Dedifferentiated amniotic fluid mesenchymal stem cell (primary cell): ENCODE results near the gene TPR.
"Not testable (repeated sequence)": the region's sequence is repeated elsewhere in the genome, so short reads cannot be mapped to it uniquely, and the experiment has no call there.

Experiments used
- DNase-seq: peaks from one replicate; pipeline ENCODE4 v3.0.0-alpha.2; 2016; ENCODE audit errors: extremely low spot score

Gene TPR

DNA sequence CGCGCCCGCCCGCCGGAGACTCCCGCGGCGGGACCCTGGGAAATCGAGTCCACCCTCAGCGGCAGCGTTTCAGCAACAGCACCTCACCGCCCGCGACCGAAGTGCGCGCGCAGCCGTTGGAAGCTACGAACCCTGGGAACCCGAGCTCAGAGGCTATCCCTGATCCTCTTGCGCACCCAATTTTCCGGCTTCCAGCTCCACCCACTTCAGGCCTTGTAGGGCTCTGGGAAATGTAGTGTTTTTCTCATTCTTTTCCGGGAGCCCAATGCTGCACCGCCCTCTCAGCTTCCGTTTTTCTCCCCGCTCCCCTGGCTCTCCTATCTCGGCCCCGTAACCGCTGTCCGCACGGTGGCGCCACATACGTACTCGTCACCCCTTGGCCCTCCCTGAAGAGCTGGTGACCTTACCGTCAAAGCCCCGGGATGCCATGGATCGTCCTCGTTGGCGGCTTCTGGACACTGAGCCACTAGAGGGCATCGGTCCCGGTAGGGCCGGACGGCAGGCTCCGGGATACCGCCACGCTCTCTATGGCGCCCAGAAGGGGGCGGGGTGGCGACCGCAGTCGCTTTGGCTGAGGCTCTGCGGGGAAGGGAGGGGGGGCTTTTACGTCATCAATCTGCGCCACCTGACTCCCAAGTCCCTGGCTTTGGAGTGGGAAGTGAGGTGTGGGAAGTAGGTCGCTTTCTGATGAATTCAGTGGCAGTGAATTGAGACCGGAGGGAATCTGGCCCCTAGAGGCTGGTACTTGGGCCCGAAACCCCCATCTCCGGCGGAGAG is at the start of gene TPR, which contains the start of gene ODR4:
TPR (minus strand) TSS at position 102 of the 777 bp plus-strand sequence. CDS start 225 bp downstream, outside the sequence.
ODR4 (plus strand) TSS at position 687 of the 777 bp plus-strand sequence. CDS start 3,948 bp downstream, outside the sequence.
- peak; percentile 99 for DNase-seq

DNA sequence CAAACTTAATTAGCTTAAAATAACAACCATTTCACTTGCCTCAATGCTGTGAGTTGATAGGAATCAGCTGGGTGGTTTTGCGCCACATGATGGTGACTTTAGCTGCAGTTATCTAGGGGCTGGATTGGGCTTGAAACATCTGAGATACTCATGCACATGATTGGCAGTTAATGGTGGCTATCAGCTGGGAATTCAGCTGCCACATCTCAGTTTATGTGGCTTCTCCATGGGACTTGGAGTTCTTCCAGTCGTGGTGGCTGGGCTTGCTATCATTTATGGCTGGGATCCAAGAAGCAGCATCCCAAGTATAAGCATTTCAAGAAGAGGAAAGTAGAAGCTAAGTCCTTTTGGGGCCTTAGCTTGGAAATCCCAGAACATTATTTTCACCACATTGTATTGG is 49.5 kb upstream of the TPR start:
- DNase-seq: no peak

DNA sequence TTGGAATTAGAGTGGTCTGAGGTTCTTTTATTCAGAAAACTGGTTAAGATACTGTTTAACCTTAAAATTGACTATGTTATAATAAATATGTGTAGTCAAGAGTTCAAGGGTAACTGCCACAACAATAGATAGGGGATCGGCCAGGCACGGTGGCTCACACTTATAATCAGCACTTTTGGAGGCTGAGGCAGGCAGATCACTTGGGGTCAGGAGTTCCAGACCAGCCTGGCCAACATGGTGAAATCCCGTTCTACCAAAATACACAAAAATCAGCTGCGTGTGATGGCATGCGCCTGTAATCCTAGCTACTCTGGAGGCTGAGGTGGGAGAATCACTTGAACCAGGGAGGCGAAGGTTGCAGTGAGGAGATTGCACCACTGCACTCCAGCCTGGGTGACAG is 46.4 kb upstream of the TPR start:
- no peak for DNase-seq

DNA sequence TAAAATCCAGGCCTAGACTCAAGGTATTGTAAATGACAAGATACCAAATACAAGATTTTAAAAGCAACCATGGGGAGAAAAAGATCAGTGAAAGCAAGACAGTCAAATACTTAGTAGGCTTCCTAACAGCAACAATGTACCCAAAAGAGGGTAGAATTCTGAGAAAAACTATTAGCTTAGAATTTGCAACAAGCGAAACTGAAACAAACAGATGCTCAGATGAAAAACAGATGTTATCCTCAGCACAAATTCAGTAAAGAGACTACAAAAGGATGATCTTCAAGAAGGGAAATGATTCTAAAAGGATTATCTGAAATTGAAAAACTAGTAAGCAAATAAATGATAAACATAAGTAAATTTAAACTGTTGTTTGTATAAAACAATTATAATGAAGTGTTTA is 45.9 kb upstream of the TPR start:
- DNase-seq: peak; percentile 25

DNA sequence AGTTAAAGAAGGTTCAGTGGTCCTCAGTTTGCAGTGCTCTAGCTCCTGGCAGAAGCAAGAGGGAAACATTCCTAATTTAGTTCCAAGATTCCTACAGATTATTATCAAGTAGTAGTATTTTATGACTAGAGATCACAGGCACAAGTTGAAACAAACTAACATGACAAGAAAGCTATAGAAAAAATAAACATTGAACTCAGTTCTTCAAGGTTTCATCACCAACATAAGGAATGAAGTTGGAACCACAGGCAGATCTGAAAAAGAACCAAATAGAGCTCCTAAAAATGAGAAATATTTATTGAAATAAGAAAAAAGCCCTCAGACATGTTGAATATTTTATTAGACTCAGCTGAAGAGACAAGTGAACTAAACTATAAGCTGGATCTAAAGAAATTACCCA is 45.3 kb upstream of the TPR start:
- no peak for DNase-seq

DNA sequence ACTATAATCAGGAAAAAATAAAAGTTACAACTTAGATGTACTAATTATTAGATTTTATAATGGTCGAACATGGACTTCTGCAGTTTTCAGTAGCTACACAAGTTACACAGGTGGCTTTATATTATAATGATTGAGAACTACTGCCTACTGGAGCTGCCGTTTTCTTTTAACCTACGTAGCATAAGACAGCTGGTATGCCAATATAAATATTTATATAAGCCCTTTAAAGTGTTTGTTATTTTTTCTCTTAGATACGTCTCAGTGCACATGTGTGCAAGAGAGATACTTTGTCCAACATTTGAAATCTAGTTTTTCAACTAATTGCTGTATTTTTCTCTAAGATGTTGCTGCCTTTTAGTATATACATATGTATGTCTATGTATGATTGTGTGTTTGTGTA is 43.5 kb upstream of the TPR start:
- no peak for DNase-seq

DNA sequence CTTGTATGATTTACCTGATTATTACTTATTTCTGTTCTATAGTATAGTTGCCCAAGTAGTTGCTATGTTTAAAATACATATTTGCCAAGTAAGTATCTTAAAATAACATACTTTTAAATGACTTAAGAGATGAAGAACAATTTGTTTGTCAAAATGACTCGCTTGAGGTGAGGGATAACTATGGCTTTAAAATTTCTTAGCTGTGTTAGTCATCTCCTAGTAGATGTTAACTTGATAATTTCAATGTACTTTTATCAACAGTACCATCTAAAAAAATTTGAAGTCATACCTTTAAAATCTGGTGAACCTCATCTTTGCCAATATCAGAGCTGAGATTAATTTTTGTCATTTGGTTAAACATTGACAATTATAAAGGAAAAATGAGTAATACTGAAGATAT is 38.3 kb upstream of the TPR start:
- no peak for DNase-seq

DNA sequence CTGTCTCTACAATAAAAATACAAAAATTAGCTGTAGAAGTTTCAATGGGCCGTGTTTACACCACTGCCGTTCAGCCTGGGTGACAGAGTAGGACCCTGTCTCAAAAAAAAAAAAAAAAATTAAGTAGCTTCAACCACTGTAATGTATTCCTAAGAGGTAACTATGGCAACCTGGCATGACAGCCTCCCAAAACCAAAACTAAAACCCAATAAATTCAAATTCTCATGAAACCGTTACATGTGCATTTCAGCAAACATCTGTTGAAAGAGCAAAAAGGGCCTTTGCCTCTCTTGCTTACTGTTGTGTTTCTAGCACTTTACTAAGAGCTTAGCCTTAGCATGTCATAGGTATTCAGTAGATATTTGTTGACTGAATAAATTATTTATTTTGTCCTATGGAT is 34.0 kb upstream of the TPR start:
- no peak for DNase-seq

DNA sequence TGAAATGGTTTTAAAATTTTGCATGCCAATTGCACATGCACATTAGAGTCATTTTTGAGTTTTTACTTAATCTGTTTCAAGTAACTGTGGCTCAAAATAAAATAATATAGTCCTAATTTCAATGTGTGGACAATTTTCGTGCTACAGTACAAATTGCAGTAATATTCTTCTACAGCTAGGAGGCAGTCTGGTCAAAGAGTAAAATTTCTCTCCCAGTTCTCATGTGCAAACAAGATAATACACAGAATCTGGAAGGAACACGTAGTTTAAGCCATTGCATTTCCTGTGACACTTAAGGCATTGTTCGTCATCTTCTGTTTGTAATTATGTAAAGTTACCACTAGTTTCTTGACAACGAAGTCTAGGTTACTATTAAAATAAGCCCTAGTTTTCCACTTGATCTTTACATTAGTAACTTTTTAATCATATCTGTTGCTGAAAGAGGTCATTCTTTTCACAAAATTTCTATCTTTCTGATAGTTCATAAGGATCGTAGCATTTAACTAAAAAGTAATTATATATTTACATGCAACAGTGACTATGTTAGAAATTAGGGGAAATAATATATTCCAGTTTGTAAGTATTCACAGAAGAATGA is 29.5 kb upstream of the TPR start:
- peak; percentile 58 for DNase-seq

DNA sequence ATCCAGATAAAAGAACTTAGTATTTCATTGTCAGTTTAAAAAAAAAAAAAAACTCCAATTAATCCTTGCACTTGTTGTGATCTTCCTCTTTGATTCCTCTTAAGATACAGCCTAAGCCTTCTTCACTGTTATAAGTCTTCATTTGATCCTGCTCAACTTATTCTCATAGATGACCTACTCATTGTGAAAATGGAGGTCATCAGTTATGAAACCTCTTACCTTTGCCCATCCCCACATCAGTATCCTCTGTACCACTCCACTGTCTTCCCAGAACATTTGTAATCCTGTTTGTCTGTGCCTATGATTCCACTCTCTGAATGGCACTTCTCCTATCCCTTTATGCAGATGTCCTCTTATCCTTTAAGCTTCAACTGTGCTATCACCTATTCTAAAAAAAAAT is 28.6 kb upstream of the TPR start:
- DNase-seq: no peak

DNA sequence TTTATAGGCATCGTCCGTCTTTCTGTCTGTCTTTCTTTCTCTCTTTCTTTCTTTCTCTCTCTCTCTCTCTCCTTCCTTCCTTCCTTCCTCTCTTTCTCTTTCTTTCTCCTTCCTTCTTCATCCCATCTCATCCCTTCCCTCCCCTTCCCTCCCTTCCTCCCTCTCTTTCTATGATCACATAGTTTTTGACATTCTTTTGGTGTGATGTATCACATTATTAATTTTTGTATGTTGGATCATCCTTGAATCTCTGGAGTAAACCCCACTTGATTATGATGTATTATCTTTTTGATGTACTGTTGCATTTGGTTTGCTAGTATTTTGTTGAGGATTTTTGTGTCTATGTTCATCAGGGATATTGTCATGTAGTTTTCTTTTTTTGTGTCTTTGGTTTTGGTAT is 26.4 kb upstream of the TPR start:
- not testable (repeated sequence) for DNase-seq

DNA sequence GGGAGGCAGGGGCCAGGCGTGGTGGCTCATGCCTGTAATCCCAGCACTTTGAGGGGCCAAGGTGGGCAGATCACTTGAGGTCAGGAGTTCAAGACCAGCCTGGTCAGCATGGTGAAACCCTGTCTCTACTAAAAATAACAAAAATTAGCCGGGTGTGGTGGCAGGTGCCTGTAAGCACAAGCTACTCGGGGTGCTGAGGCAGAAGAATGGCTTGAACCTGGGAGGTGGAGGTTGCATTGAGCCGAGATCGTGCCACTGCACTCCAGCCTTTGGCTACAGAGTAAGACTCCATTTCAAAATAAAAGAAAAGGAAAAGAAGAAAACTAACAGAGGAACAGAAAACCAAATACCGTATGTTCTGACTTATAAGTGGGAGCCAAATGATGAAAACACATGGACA is 17.7 kb upstream of the TPR start:
- DNase-seq: not testable (repeated sequence)

DNA sequence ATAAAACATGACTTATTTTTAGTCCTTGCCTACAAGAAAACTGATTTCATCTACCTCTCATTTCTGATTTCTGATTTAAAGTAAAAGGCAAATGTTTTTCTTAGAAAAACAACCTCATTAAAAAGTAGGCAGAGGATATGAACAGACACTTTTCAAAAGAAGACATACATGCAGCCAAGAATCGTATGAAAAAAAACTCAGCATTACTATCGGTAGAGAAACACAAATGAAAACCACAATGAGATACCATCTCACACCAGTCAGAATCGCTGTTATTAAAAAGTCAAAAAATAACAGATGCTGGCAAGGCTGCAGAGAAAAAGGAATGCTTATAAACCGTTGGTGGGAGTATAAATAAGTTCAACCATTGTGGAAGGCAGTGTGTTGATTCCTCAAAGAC is 16.8 kb upstream of the TPR start:
- no peak for DNase-seq

DNA sequence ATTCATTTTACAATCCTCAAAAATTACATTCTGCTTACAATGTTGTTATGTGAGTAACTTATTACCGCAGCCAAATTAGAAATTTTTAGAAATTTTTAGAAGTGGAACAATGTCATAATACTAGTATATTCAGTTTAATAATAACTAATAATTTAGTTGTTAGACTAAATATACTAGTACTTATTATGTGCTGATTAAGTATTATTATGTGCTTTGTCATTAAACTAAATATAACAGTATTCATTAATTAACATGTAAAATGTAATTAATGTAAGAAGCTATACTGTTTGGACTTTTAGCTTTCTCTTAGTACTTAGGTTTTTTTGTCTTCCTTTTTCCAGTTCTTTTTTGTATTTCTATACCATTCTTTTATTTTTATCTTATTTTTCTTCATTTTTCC is 15.9 kb upstream of the TPR start:
- DNase-seq: no peak

DNA sequence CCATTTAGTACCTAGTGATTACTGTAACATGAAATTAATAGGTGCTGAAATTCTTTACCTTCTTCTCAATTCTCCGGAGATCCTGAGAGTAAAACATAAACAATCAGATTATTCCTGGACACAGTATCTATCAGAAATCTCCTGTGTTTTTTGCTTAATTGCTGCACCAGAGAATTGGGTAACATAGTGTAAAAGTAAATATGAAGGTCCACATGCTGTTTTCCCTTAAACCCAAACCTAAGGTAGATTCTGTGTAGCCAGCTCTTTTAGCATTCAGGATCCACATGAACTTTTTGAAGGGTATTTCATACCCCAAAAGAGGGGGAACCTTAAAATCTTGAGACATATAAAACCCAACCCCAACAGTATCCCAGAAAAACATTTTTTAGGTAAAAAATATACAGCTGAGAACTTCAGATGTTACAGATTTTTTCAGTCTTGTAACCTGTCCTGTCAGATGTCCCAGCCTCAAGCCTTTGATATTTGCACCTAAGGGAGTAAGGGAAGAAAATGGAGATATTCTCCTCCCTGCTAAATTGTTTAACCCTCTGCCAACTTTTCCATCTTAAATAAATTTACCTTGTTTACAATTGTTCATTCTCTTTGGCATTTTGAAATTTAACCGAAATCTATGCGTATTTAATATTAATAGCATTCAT is 11.8 kb upstream of the TPR start:
- no peak for DNase-seq

DNA sequence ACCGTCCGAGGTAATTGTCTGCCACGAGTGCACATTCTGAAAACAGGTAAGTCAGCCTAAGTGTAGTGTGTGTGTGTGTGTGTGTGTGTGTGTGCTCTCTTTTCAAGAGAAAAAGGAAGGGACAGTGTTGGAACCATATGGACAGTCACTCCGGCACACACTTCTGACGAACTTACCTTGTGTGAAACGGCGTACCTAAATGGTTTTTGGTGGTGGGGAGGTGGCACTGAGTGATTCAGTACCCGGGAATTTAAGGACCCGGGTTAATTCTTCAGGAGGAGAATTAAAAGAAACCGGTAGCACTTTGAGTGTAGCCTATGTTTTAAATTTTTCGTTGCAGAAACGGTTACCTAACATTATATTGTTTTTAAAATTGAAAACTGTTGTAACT is 871 bp upstream of the TPR start:
- no peak for DNase-seq

DNA sequence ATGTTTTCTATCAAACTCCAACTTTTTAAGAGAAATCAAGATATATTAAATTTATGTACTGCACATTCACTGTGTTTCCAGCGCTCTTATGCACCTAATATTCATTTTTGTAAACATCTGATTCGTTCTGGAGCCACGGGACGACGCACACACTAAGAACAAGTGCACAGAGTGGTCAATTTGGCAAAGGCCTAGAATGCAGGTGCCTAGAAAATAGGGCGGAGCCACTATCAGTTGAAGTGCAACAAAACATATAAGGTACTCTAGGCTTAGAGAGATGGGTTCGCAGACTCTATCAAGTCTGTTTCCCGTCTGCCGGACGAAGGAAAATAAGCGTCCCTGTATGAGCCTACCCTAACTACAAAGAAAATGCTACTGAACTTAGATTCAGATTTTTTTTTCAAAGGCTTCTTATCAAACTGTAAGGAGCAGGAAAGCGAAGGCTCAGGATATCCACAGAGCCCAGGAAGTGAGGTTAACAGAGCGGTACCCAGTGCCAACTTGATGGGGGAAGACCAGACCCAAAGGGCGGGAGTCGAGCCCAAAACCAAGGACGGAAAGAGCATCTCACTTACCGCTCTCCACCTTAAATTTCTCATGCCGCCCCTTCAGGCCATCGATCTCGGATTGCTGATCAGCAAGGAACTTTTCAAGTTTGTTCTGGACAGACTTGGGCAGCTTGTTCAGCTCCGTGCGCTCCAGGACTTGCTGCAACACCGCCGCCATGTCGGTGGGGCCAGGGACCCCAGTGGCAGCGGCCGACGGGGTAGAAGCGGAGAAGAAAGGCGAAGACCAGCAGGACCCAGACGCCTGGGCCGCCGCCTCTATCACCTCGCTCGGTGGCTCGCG is 526 bp downstream of the TPR start:
- DNase-seq: no peak

DNA sequence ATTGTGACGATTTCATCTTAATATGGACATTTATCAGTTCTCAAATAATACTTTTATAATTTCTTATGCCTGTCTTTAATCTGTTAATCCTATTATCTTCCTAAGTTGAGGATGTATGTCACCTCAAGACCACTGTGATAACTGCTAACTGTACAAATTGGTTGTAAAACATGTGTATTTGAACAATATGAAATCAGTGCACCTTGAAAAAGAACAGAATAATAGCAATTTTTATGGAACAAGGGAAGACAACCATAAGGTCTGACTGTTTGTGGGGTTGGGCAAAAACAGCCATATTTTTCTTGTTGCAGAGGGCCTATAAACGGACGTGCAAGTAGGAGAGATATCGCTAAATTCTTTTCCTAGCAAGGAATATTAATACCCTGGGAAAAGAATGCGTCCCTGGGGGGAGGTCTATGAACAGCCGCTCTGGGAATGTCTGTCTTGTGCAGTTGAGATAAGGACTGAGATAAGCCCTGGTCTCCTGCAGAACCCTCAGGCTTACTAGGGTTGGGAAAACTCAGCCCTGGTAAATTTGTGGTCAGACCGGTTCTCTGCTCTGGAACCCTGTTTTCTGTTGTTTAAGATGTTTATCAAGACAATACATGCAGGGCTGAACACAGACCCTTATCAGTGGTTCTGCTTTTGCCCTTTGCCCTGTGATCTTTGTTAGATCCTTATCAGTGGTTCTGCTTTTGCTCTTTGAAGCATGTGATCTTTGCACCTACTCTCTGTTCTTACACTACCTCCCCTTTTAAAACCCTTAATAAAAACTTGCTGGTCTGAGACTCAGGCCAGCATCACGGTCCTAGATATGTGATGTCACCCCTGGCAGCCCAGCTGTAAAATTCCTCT is 27.0 kb downstream of the TPR start:
- DNase-seq: not testable (repeated sequence)

DNA sequence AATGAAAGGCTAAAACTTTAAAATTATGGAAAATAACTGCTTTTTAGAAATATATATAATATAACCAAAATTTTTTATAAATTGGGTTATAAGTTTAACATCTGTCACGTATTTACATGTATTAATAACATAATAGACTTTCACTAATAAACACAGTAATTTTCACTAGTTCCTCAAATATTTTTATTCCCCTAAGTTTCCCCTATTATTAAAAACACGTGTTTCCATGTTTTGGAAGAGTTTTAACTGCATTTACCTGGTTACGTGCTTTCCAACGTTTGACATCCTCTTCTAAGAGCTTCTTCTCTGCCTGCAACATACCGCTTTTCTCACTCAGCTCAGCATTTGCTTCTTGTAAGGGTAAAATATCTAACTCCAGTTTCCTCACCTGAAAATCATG is 34.3 kb downstream of the TPR start:
- DNase-seq: no peak

DNA sequence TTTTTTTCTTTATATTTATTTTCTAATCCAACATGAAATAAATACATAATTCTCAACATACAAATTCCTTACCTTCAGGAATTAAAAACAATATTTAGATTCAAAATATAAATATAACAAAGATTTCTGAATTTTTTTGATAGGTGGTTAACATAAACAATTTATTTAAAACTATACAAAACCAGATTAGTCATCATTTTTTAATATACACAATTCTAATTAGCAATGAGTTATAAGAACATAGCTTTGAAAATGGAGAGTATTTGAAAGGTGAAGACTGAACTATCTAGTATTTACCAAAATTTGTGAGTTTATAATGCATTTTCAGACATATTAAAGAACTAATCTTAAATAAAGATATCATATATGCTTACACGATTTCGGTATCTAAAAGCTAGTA is 37.5 kb downstream of the TPR start:
- no peak for DNase-seq

DNA sequence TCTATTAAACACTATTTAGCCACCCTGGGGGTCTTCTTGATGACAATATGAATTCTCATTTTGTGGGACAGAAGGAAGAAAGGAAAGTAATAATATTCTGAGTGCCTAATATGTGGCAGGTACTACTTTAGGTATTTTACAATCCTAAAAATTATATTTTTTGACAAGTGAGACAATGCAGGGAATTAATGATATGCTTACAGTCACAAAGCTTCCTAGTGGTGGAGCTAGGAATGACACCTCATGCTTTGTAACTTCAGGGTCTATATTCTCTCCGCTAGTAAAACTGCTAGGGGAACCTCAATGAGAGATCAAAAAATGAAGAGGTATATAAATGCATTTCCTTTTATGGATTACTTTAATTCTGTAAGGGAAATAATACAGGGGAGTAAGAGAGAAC is 44.3 kb downstream of the TPR start:
- DNase-seq: no peak
